HG03097 (cell line): ENCODE measurements around the gene BACH1.

Experiments used
- ATAC-seq: cut with Tn5 transposase; IDR thresholded peaks from one replicate; pipeline ENCODE4 v1.9.1; 2021; ENCODE audit not compliant: unreplicated experiment, low FRiP score

The BACH1 gene

DNA sequence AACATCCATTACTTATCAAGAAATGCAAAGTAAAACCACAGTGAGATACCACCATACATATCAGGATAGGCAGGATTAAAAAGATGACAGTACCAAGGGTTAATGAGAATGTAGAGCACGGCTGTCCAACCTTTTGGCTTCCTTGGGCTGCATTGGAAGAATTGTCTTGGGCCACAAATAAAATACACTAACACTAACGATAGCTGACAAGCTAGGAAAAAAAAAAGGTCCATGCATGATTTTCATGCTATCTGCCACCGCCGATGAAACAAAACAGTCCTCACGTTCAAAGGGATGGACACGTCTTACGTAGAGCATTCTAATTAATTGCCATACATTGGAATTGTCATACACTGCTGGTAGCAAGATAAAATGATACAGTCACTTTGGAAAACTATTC lies 14.3 kb downstream of the BACH1 start:
- no peak for ATAC-seq

DNA sequence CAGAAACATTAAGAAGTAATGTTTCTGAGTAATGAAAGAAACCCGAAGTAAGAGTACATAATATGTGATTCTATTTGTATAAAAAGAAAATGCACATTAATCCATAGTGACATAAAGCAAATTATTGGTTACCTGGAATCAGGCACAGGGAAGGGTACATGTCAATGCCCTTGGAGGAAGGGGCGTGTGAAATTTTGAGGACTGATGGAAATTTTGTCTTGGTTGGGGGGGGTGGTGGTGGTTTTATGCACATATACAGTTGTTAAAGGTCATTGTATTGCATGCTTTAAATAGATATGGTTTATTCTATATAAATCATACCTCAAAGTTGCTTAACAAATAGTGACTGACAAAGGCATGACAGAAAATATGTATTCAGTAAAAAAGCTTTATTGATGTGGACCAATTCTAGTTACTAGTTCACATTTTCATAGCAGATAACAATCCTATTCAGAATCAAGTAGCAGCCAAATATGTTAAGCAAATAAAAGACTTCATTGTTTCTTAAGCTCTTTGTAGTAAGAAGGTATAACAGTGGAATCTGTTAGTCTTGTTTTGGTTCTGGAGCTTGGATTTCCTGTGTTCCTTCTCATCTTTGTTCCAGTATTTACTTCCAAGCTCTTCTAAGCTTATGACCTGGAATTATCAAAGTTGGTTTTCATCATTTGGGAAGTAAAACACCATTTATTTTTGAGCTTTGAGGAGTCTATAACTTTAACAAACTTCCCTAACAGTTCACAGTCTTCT lies 15.1 kb downstream of the BACH1 start:
- no peak for ATAC-seq

DNA sequence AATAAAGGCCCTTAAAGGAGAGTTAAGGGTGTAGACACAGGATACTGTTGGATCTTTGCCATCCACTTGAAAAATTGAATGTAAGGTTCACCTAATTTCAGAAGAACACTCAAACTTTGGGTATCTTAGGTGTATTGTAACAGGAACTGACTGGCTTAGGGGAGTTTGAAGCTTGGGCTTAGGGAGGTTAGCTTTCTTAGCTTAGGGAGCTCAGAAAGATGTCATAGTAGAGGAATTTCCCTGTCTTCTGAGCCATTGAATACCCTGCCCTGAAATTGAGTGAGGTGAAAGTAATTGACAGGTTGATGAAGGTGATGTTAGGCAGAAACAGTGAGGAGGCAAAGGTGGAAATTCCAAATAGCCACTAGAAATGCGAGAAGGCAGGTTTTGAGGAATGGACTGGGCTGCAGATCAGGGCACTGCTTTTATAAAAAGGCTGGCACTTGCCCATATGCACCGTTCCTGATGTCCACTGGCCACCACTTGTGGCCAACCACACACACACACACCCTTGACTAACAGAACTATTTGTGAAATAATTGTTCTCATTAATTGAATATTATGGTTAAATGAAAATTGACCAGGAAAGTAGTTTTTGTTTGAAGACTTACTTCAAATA lies 16.5 kb downstream of the BACH1 start:
- ATAC-seq: no peak

DNA sequence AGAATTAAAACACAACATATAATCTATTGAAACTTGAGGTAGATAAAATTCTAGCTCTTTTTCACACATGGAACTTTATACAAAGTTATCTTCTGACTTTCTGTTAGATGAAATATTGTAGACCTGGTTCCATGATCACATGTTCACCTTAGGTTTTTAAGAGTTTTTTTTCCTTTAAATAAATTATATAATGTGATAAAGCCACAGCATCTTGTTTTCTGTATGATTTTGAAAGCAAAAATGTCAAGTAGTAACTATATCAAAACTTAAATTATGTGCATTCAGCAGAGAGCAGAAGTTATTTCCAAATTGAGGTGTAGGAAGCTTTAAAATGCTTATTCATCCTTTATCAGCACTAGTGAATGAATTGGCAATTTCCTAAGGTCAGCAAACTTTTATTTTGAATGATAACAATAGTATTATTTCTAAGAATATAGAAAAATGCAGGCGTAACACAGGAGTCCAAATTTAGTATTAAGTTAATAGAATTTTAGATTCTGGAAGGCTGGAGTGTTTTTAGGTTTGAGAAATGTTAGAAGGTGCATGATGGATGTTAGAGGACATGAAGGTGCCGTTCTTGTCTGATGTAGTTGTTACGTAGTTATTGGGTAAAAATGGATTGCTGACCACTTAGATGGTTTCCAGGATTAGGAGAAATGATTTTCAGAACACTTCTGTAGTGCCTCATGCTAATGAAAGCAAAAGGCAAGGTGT lies 17.5 kb downstream of the BACH1 start:
- no peak for ATAC-seq

GRCh38 chr21:29316806-29317205 lies 18.1 kb downstream of the BACH1 start:
- ATAC-seq: no peak

DNA sequence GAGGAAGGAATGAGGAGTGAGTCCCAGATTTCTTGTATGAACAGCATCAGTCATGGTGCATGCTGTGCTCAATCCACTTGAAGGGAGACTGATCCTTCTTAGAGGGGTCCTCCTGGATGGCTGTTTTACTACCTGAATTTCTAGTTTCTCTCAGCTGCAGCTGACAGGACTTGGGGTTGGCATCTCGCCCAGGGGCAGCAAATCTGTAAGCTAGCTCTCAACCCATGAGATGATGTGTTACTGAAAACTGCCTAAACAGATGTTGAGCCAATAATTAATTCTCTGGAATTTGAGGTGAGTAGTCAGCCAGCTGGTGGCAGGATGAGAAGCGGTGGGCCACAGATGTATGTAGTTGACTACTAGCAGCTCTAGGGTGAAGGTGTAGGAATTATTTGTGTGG lies 19.6 kb downstream of the BACH1 start:
- no peak for ATAC-seq

GRCh38 chr21:29320031-29320430 lies 21.3 kb downstream of the BACH1 start:
- ATAC-seq: no peak

DNA sequence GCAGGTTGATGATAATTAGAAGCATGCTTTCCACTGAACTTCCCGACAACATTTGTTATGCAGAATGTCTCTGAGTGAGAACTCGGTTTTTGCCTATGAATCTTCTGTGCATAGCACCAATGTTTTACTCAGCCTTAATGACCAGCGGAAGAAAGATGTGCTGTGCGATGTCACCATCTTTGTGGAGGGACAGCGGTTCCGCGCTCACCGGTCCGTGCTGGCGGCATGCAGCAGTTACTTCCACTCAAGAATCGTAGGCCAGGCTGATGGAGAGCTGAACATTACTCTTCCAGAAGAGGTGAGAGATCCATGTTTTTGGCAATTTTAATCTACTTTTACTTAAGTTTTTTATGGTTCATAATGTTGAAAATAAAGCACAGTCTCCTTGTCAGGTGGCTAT lies 22.5 kb downstream of the BACH1 start:
- no peak for ATAC-seq

DNA sequence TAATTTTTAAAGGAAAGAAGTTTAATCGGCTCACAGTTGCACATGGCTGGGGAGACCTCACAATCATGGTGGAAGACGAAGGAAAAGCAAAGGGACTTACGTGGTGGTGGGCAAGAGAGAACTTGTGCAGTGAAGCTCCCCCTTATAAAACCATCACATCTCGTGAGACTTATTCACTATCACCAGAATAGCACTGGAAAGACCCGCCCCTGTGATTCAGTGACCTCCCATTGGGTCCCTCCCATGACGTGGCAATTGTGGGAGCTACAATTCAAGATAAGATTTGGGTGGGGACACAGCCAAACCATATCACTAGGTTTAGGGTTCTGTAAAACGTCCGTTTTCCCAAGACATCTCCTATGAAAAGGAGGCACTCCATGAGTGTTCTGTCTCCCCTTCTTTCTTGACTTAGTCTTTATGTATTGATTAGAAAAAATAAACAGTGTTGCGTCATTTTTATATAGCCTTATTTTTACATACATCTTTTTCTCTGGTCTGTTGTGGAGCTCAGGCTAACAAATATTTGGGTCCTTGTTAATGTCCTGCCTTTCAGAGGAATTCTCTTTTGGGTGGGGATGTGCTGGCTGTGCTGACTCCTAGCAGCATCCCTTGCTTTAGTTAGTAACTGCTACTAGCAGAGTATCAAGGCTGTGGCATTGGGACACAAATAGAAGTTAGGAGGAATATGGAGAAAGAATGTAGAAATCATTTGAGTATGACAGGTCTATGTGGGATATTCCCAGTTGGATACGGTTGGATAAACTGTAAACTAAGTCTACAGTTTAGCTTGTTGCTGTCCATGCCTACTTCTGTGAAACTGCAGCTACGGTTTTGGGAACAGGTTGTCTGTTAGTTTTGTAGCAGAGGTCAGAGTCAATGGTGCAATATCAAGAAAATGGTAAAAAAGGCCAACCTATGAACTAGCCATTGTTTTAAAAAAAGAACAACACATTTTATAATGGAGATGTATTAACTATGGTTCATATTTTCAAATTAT lies 23.5 kb downstream of the BACH1 start:
- ATAC-seq: no peak

GRCh38 chr21:29323189-29323588 lies 24.5 kb downstream of the BACH1 start:
- ATAC-seq: no peak

- ATAC-seq: no peak
Observed at GRCh38 chr21:29326914-29327554, 28.3 kb downstream of the BACH1 start.

- ATAC-seq: no peak
Observed at GRCh38 chr21:29329406-29329805, 30.7 kb downstream of the BACH1 start.

DNA sequence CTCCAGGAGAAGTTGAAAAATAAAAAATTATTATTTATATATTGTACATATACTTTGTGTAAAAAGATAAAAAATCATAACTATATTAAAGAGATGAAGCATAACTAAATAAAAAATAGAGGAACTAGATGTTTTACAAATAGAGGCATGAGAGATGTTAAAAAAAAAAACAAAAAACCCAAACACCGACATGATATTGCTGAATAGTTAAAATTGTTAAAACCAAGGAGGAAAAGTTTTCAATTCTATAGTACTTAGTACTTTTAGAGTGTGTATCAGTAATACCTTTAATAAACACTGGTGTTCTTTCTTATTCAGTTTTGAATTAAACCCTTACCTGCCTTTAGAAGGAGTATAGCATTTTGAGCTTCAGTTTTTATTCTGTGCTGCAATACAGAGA lies 32.1 kb downstream of the BACH1 start:
- no peak for ATAC-seq

GRCh38 chr21:29332461-29333362 lies 34.0 kb downstream of the BACH1 start:
- ATAC-seq: no peak

DNA sequence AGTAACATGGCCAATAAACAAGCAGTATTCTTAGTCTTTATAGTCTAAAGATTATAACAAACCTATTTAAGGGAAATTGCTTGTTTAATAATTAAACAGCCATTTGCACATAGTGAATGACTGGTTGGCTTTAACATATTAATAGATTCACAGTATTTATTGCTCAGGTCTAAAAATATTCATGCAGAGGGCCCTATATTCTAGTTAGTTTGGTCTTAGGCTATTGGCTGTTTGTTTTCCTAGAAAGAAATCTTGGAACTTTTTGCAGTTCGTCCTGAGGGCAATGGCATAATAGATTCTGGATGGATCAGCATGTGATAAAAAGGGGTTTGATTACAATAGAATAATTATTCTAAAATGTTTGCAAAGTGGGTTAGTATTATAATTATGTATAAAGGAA lies 34.7 kb downstream of the BACH1 start:
- no peak for ATAC-seq

DNA sequence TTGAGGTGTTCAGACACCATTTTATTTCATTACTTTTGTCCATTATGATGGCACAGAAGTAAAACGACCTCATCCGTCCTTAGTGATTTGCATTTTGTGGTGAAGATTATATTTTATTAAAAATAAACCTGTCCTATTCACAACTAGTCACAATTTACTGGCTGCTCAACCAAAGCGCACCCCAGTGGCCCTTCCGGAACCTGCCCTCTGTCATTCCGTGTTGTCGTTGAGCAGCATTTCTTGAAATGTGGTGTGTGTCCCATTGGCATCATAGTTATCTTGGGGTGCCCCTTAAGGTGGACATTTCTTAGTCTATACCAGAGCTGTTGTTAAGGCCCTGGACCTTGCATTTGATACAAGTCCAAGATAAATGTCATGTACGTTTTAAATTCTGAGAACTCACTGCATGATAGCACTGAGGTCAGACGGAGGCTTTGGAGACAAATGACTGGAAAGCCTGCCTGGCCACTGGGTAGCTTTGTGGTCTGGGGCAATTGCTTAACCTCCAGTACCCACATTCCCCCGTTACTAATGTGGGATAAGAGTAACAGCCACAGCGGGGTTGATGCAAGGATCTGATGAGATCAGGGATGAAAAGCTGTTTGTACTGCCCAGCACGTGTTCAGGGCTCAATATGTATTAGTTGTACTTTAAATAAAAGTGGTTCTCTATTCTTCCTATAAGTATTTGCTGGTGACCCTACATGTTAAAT lies 36.2 kb downstream of the BACH1 start:
- ATAC-seq: no peak

DNA sequence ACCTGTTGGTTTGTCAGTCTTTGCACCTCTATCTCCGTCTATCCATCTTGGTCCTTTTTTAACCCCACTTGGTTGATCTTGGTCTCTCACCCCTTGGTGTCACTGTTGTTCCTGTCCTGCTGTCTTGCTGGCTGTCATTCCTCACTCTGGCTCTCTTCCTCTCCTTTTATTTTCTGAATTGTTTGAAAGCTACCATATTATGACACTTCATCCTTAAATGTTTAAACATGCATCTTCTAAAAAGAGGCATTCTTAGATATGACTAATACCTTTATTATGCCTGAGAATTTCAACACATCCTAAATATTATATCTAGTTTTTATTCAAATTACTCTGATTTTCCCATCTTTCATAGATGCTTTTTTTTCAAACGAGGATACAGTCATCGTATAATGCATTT lies 37.0 kb downstream of the BACH1 start:
- ATAC-seq: no peak

GRCh38 chr21:29338256-29338655 lies 39.5 kb downstream of the BACH1 start:
- ATAC-seq: no peak

DNA sequence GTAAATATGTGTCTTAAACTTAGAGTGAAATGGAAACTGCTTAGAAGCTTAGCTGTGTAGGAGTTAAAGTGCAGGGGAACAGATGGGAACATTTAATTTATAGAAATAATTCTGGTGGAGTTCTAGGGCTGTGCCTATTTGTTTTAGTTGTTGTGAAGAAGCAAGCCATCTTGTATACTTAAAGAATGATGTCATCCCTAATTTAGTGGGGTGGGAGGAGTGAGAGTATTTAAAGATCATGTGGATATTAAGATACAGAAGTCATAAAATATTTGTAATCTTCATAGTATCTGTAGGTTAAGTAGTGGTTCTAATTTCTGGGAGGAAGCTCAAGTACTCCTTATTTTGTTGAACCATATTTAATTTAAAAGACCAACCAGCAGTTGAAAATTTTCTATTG lies 41.5 kb downstream of the BACH1 start:
- no peak for ATAC-seq
